ENCODE measurements around the gene TNPO1. TPM values are rescaled to one million over a fixed set of nuclear protein-coding genes. Genes with fewer than 3 reads are reported as not detected.
A peak's percentile ranks its signal among the peaks of the same experiment; 100 is the strongest.

The TNPO1 gene
- total and polyA plus RNA-seq, 2 of the 13 experiments (the other 11 are each of a cell fraction or from before 2014, with no cell fraction given) = 26.7 to 123 TPM

DNA sequence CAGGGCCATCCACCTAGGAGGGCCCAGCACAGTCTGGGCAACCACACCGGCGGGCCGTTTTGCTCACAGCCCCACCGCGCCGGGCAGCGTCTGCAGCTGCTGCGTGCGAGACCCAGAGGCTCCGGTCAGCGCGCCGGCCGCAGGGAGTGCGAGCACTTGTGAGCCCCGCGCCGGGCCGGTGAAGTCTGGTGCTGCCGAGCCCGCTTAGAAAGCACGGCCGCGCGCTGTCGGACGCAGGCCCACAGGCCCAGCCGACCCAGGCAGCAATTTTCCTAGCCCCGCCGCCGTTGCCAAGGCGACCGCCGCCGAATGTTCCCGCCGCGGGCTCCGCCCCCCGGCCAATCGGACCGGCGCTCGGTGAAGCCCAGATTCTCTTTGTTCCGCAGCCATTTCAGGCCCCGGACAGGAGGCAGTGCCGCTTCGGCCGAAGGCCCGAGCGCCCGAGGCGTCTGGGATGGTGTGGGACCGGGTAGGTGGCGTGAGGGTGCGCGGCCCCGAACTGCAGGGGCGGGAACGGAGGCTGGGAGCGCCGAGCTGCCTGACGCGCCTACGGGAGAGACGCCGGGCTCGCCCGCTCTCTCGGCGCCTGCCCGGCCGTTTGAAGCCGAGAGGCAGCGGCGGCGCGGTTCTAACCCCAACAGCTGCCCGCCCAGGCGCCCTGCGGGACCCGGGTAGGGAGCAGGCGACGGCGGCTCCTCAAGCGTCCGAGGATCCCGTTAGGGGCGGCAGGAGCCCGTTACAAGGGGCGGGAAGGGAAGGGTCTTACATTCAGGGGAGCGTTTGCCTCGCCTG lies at the start of gene TNPO1 (continued):
- TF ChIP-seq ZNF704 (CRISPR knock-in tag; IDR thresholded peaks at IDR 0.05; ENCODE audit: borderline replicate concordance) (peak; percentile 53; the same call in 1 of the 2 replicates), PAF1 (CRISPR knock-in tag; IDR thresholded peaks at IDR 0.05) (no peak), TERF1 (CRISPR knock-in tag; IDR thresholded peaks at IDR 0.05) (no peak), ATF7-NPFF (CRISPR knock-in tag; IDR thresholded peaks at IDR 0.05; ENCODE audit: low read depth) (no peak; the same call in 1 of the 2 replicates), JDP2 (CRISPR knock-in tag; IDR thresholded peaks at IDR 0.05; ENCODE audit: borderline replicate concordance) (no peak), ZNF264 (CRISPR knock-in tag; IDR thresholded peaks at IDR 0.05) (peak; percentile 48; the same call in 1 of the 2 replicates), PHF5A (CRISPR knock-in tag; IDR thresholded peaks at IDR 0.05; ENCODE audit: low read depth, unreplicated experiment) (no peak), YY1 (IDR thresholded peaks at IDR 0.05; ENCODE audit: insufficient read depth, insufficient replicate concordance, low read depth, low read length) (peak; percentile 64), NFKBIZ (CRISPR knock-in tag; IDR thresholded peaks at IDR 0.05) (no peak), SMYD3 (CRISPR knock-in tag; IDR thresholded peaks at IDR 0.05) (no peak), ZSCAN30 (CRISPR knock-in tag; IDR thresholded peaks at IDR 0.05) (no peak), SIN3B (IDR thresholded peaks at IDR 0.05; ENCODE audit: low read length) (no peak), FUBP1 (CRISPR knock-in tag; IDR thresholded peaks at IDR 0.05; ENCODE audit: borderline replicate concordance) (no peak)
- TF ChIP-seq, protein P1, sequence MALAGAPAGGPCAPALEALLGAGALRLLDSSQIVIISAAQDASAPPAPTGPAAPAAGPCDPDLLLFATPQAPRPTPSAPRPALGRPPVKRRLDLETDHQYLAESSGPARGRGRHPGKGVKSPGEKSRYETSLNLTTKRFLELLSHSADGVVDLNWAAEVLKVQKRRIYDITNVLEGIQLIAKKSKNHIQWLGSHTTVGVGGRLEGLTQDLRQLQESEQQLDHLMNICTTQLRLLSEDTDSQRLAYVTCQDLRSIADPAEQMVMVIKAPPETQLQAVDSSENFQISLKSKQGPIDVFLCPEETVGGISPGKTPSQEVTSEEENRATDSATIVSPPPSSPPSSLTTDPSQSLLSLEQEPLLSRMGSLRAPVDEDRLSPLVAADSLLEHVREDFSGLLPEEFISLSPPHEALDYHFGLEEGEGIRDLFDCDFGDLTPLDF (CRISPR knock-in tag; IDR thresholded peaks at IDR 0.05) = peak; percentile 68
- TF ChIP-seq, protein P2, sequence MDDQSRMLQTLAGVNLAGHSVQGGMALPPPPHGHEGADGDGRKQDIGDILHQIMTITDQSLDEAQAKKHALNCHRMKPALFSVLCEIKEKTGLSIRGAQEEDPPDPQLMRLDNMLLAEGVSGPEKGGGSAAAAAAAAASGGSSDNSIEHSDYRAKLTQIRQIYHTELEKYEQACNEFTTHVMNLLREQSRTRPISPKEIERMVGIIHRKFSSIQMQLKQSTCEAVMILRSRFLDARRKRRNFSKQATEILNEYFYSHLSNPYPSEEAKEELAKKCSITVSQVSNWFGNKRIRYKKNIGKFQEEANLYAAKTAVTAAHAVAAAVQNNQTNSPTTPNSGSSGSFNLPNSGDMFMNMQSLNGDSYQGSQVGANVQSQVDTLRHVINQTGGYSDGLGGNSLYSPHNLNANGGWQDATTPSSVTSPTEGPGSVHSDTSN (CRISPR knock-in tag; IDR thresholded peaks at IDR 0.05; ENCODE audit: borderline replicate concordance) = 0 out of 2 replicates have a peak, but pooled peaks have one; percentile 70
- TF ChIP-seq, protein P3, sequence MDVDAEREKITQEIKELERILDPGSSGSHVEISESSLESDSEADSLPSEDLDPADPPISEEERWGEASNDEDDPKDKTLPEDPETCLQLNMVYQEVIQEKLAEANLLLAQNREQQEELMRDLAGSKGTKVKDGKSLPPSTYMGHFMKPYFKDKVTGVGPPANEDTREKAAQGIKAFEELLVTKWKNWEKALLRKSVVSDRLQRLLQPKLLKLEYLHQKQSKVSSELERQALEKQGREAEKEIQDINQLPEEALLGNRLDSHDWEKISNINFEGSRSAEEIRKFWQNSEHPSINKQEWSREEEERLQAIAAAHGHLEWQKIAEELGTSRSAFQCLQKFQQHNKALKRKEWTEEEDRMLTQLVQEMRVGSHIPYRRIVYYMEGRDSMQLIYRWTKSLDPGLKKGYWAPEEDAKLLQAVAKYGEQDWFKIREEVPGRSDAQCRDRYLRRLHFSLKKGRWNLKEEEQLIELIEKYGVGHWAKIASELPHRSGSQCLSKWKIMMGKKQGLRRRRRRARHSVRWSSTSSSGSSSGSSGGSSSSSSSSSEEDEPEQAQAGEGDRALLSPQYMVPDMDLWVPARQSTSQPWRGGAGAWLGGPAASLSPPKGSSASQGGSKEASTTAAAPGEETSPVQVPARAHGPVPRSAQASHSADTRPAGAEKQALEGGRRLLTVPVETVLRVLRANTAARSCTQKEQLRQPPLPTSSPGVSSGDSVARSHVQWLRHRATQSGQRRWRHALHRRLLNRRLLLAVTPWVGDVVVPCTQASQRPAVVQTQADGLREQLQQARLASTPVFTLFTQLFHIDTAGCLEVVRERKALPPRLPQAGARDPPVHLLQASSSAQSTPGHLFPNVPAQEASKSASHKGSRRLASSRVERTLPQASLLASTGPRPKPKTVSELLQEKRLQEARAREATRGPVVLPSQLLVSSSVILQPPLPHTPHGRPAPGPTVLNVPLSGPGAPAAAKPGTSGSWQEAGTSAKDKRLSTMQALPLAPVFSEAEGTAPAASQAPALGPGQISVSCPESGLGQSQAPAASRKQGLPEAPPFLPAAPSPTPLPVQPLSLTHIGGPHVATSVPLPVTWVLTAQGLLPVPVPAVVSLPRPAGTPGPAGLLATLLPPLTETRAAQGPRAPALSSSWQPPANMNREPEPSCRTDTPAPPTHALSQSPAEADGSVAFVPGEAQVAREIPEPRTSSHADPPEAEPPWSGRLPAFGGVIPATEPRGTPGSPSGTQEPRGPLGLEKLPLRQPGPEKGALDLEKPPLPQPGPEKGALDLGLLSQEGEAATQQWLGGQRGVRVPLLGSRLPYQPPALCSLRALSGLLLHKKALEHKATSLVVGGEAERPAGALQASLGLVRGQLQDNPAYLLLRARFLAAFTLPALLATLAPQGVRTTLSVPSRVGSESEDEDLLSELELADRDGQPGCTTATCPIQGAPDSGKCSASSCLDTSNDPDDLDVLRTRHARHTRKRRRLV (CRISPR knock-in tag; IDR thresholded peaks at IDR 0.05) = no peak
